Measurements from ENCODE around the gene HEXD.

Gene HEXD

GRCh38 chr17:82474223-82475010 lies 56.3 kb downstream of the HEXD start:
- H3K4me1 Mint-ChIP-seq = peaks cover 11% of the 10 kb centered on the region
- H3K4me3 Mint-ChIP-seq = no peak overlapping the region
- no peaks in the 10 kb centered on the region for H3K9me3 Mint-ChIP-seq
- H3K27ac Mint-ChIP-seq = no peak overlapping the region
- H3K36me3 Mint-ChIP-seq (ENCODE audit: low read depth) = peaks cover 53% of the 10 kb centered on the region
- no peaks in the 10 kb centered on the region for H3K27me3 Mint-ChIP-seq (ENCODE audit: low read depth)
- no peak for TF ChIP-seq CTCF (IDR thresholded peaks at IDR 0.05; ENCODE audit: unreplicated experiment in 3 of 3)

GRCh38 chr17:82475458-82475857 lies 57.3 kb downstream of the HEXD start:
- Mint-ChIP-seq H3K9me3 (no peaks in the 10 kb centered on the region), H3K4me1 (peaks cover 11% of the 10 kb centered on the region), H3K36me3 (ENCODE audit: low read depth) (peaks cover 51% of the 10 kb centered on the region), H3K27me3 (ENCODE audit: low read depth) (no peaks in the 10 kb centered on the region), H3K27ac (no peak overlapping the region), H3K4me3 (no peak overlapping the region)
- no peak for TF ChIP-seq CTCF (IDR thresholded peaks at IDR 0.05; ENCODE audit: unreplicated experiment in 3 of 3)

GRCh38 chr17:82477934-82478333 lies 59.8 kb downstream of the HEXD start:
- Mint-ChIP-seq H3K27ac (no peak overlapping the region), H3K4me1 (peaks cover 11% of the 10 kb centered on the region), H3K4me3 (no peak overlapping the region), H3K9me3 (no peaks in the 10 kb centered on the region), H3K27me3 (ENCODE audit: low read depth) (no peaks in the 10 kb centered on the region), H3K36me3 (ENCODE audit: low read depth) (peaks cover 51% of the 10 kb centered on the region)
- TF ChIP-seq CTCF (IDR thresholded peaks at IDR 0.05; ENCODE audit: unreplicated experiment in 3 of 3) = no peak

GRCh38 chr17:82479602-82480001 lies 61.5 kb downstream of the HEXD start:
- H3K9me3 Mint-ChIP-seq = no peaks in the 10 kb centered on the region
- no peaks in the 10 kb centered on the region for H3K27me3 Mint-ChIP-seq (ENCODE audit: low read depth)
- no peak overlapping the region for H3K27ac Mint-ChIP-seq
- TF ChIP-seq CTCF (IDR thresholded peaks at IDR 0.05; ENCODE audit: unreplicated experiment in 3 of 3) = no peak
- peaks cover 52% of the 10 kb centered on the region for H3K36me3 Mint-ChIP-seq (ENCODE audit: low read depth)
- H3K4me3 Mint-ChIP-seq = no peak overlapping the region
- H3K4me1 Mint-ChIP-seq = peaks cover 6% of the 10 kb centered on the region

GRCh38 chr17:82480318-82480717 lies 62.2 kb downstream of the HEXD start:
- Mint-ChIP-seq H3K4me3 (no peak overlapping the region), H3K9me3 (no peaks in the 10 kb centered on the region), H3K27me3 (ENCODE audit: low read depth) (no peaks in the 10 kb centered on the region), H3K27ac (no peak overlapping the region), H3K4me1 (no peaks in the 10 kb centered on the region), H3K36me3 (ENCODE audit: low read depth) (peaks cover 53% of the 10 kb centered on the region)
- no peak for TF ChIP-seq CTCF (IDR thresholded peaks at IDR 0.05; ENCODE audit: unreplicated experiment in 3 of 3)

- no peaks in the 10 kb centered on the region for H3K9me3 Mint-ChIP-seq
- peaks cover 62% of the 10 kb centered on the region for H3K36me3 Mint-ChIP-seq (ENCODE audit: low read depth)
- no peaks in the 10 kb centered on the region for H3K27me3 Mint-ChIP-seq (ENCODE audit: low read depth)
- TF ChIP-seq CTCF (IDR thresholded peaks at IDR 0.05; ENCODE audit: unreplicated experiment in 3 of 3) = no peak
- no peak overlapping the region for H3K27ac Mint-ChIP-seq
- H3K4me1 Mint-ChIP-seq = no peaks in the 10 kb centered on the region
- no peak overlapping the region for H3K4me3 Mint-ChIP-seq
Observed at GRCh38 chr17:82483204-82483660, 65.1 kb downstream of the HEXD start.
